GM23248 (cell line): ENCODE data around the gene BHLHE23. TPM values are rescaled to one million over a fixed set of nuclear protein-coding genes. Genes with fewer than 3 reads are reported as not detected.

Experiments
- DNase-seq: peaks from one replicate; pipeline ENCODE4 v3.0.0-alpha.2; 2015
- H2AFZ ChIP-seq: fragments of 200-600 bp; sonication (generic); 2 replicates; pipeline ENCODE4 v1.6.1; 2016; ENCODE audit warnings: antibody characterized with exemption
- H3F3A ChIP-seq: fragments of 200-600 bp; sonication (generic); 2 replicates; pipeline ENCODE4 v1.6.1; 2016; ENCODE audit warnings: mild to moderate bottlenecking, antibody characterized with exemption, mixed run types; ENCODE audit not compliant: insufficient read depth
- H3K27ac ChIP-seq: fragments of 200-600 bp; sonication (generic); 2 replicates; pipeline ENCODE4 v1.5.1; 2016; ENCODE audit warnings: mild to moderate bottlenecking
- H3K27me3 ChIP-seq: fragments of 200-600 bp; sonication (generic); replicated peaks from 2 replicates; pipeline ENCODE4 v1.6.1; 2016; ENCODE audit warnings: mild to moderate bottlenecking; ENCODE audit not compliant: insufficient read depth
- H3K36me3 ChIP-seq: fragments of 200-600 bp; sonication (generic); 2 replicates; pipeline ENCODE4 v1.6.1; 2016; ENCODE audit warnings: low read depth, mild to moderate bottlenecking
- H3K4me1 ChIP-seq: fragments of 200-600 bp; sonication (generic); 2 replicates; pipeline ENCODE4 v1.6.1; 2016; ENCODE audit warnings: mild to moderate bottlenecking; ENCODE audit not compliant: insufficient read depth
- H3K4me2 ChIP-seq: fragments of 200-600 bp; sonication (generic); one replicate; pipeline ENCODE4 v1.6.1; 2016; ENCODE audit warnings: mild to moderate bottlenecking; ENCODE audit not compliant: unreplicated experiment
- H3K4me3 ChIP-seq: fragments of 200-600 bp; sonication (generic); 2 replicates; pipeline ENCODE4 v1.5.1; 2016; ENCODE audit warnings: mild to moderate bottlenecking
- H3K79me2 ChIP-seq: fragments of 200-600 bp; sonication (generic); 2 replicates; pipeline ENCODE4 v1.6.1; 2016; ENCODE audit warnings: mild to moderate bottlenecking; ENCODE audit not compliant: insufficient read depth
- H3K9ac ChIP-seq: fragments of 200-600 bp; sonication (generic); 2 replicates; pipeline ENCODE4 v1.6.1; 2016; ENCODE audit warnings: mild to moderate bottlenecking
- H3K9me2 ChIP-seq: fragments of 200-600 bp; sonication (generic); 2 replicates; pipeline ENCODE4 v1.6.1; 2016; ENCODE audit warnings: mixed run types, mild to moderate bottlenecking, moderate library complexity; ENCODE audit not compliant: insufficient read depth
- H3K9me3 ChIP-seq: fragments of 200-600 bp; sonication (generic); one replicate; pipeline ENCODE4 v1.6.1; 2017; ENCODE audit warnings: low read depth
- H4K20me1 ChIP-seq: fragments of 200-600 bp; sonication (generic); 2 replicates; pipeline ENCODE4 v1.6.0; 2016; ENCODE audit not compliant: insufficient read depth
- EZH2 ChIP-seq: fragments of 200-600 bp; sonication (generic); IDR thresholded peaks from 2 replicates; pipeline ENCODE4 v1.6.1; 2018; ENCODE audit warnings: antibody characterized with exemption, mild to moderate bottlenecking; ENCODE audit not compliant: insufficient read depth, poor library complexity, severe bottlenecking
- EZH2phosphoT487 ChIP-seq: fragments of 200-600 bp; sonication (generic); IDR thresholded peaks from 2 replicates; pipeline ENCODE4 v1.6.1; 2018; ENCODE audit warnings: antibody characterized with exemption, moderate library complexity, mild to moderate bottlenecking, low read depth; ENCODE audit not compliant: insufficient read depth
- WGBS, 2 experiments: methylation state at CpG; one replicate each; pipeline ENCODE4 v1.1.6; 2015 to 2017; ENCODE audit warnings: low lambda C conversion rate in 2 of 2, low coverage in 1 of 2; ENCODE audit errors: missing lambda C conversion rate in 2 of 2; 5-methylcytosine and 5-hydroxymethylcytosine counted together
- in situ Hi-C: fragments of 300-500 bp; cut with MboI; formaldehyde crosslinking; loops from 2 replicates; pipeline ENCODE4 v1.15.0; 2020
- polyA plus RNA-seq: library from polyadenylated mRNA; unstranded; fragments of >200 nt; fragmentation: Nextera tagmentation; extraction: Ambion mirVana; gene quantifications from 2 replicates; pipeline ENCODE4 v1.2.1, GENCODE V29; 2016
- total RNA-seq: library from RNA; depleted of rRNA; stranded (reverse); fragments of >200 nt; shearing (Covaris generic); gene quantifications from 2 replicates; pipeline ENCODE4 v1.2.3, GENCODE V29; 2014

BHLHE23 gene
- total and polyA plus RNA-seq, 2 experiments from 2014 or later, result not detected

DNA sequence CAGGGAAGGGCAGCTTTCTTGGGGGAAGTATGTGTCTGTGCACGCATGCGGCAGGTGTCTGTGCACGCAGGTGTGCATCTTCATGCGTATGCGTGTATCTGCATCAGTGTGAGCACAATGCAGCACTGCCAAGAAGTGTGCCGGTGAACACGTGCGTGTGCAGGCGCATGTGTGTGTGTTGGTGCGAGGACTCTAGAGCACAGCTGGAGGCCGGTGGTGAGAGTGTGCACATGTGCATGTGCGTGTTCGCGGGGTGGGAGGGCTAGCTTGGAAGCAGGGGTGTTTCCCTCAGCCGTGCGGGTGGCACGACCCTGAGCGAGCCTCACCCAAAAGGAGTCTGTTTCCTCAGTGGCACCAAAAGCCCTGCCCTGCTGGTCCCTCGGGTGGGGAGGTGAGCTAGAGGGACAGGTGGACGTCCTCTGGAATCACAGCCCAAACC lies 46.7 kb downstream of the BHLHE23 start:
- Histone ChIP-seq H3K4me2 (no peak overlapping the region), H4K20me1 (no peaks in the 10 kb centered on the region), H3K27me3 (no peaks in the 10 kb centered on the region), H2AFZ (no peak overlapping the region), H3K9me3 (no peaks in the 10 kb centered on the region), H3F3A (no peaks in the 10 kb centered on the region), H3K27ac (no peak overlapping the region), H3K36me3 (no peaks in the 10 kb centered on the region), H3K4me3 (no peak overlapping the region), H3K9ac (no peak overlapping the region), H3K4me1 (no peaks in the 10 kb centered on the region), H3K79me2 (peaks cover 20% of the 10 kb centered on the region), H3K9me2 (no peaks in the 10 kb centered on the region)
- in situ Hi-C loops, result no loop called here
- TF ChIP-seq EZH2phosphoT487 (no peak), EZH2 (no peak)
- no peak for DNase-seq
- WGBS, 2 experiments, result 90 to 92% methylated on average over 20 of the region's 20 CpGs

GRCh38 chr20:62959101-62959971 lies 47.4 kb downstream of the BHLHE23 start:
- no peaks in the 10 kb centered on the region for H4K20me1 ChIP-seq
- H3K9ac ChIP-seq, result no peak overlapping the region
- no peak for DNase-seq
- H3K9me2 ChIP-seq, result no peaks in the 10 kb centered on the region
- H3K4me3 ChIP-seq, result no peak overlapping the region
- peaks cover 27% of the 10 kb centered on the region for H3K79me2 ChIP-seq
- no peak overlapping the region for H3K27ac ChIP-seq
- no peaks in the 10 kb centered on the region; the same call in 1 of the 2 replicates for H3K4me1 ChIP-seq
- H3K27me3 ChIP-seq, result no peaks in the 10 kb centered on the region
- no peak overlapping the region for H3K4me2 ChIP-seq
- H2AFZ ChIP-seq, result no peak overlapping the region
- TF ChIP-seq EZH2phosphoT487 (no peak), EZH2 (no peak)
- 74 to 75% methylated on average over 42 of the region's 43 CpGs for WGBS, 2 experiments
- no peaks in the 10 kb centered on the region for H3F3A ChIP-seq
- no peaks in the 10 kb centered on the region for H3K36me3 ChIP-seq
- in situ Hi-C loops, result no loop called here
- H3K9me3 ChIP-seq, result no peaks in the 10 kb centered on the region

GRCh38 chr20:62958388-62959100 lies 48.2 kb downstream of the BHLHE23 start:
- Histone ChIP-seq H3K4me2 (no peak overlapping the region), H3K9ac (no peak overlapping the region), H2AFZ (no peak overlapping the region), H3K79me2 (peaks cover 29% of the 10 kb centered on the region), H3K27ac (no peak overlapping the region), H3K36me3 (no peaks in the 10 kb centered on the region), H3K9me3 (no peaks in the 10 kb centered on the region), H3K27me3 (no peaks in the 10 kb centered on the region), H3K4me1 (peaks cover 5% of the 10 kb centered on the region; the same call in 1 of the 2 replicates), H3F3A (no peaks in the 10 kb centered on the region), H3K9me2 (no peaks in the 10 kb centered on the region), H3K4me3 (no peak overlapping the region), H4K20me1 (no peaks in the 10 kb centered on the region)
- in situ Hi-C loops, result no loop called here
- no peak for DNase-seq
- TF ChIP-seq EZH2, result no peak
- 63 to 67% methylated on average over 6 to 10 of the region's 10 CpGs for WGBS, 2 experiments

DNA sequence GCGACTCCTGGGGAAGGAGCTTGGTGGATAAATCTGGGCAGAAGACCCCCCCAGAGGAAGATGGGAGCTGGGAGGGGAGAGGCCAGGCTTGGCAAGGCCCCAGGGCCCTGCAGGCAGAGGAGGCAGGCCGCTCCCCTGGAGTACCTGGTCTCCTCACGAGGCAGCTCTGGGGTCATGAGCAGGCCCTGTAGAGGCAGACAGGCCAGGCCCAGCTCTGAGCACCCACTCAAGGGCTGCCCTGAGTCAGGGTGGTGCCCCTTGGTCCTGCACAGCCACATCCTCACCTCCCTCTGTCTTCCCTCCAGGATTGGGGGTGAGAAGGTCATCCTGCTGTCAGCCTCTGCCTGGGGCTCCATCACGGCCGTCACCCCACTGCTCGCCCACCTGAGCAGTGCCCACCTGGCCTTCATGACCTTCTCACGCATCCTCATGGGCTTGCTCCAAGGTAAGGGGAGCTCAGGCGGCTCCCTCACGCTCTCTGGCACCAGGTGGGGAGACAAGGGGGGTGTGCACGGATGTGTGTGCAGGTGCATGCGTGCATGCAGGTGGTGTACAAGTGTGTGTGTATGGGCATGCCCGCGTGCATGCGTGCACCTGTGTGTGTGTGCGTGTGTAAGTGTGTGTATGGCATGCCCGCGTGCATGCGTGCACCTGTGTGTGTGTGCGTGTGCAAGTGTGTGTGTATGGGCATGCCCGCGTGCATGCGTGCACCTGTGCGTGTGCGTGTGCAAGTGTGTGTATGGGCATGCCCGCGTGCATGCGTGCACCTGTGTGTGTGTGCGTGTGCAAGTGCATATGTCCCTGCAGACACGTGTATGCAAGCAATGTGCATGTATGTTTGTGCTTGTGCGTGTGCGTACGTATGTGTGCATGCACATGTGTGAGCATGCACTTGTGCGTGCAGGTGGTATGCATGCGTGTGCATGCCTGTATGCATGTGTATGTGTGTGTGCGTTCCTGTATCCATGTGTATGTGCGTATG lies 49.3 kb downstream of the BHLHE23 start:
- no peaks in the 10 kb centered on the region for H3K27me3 ChIP-seq
- no peak overlapping the region for H3K9ac ChIP-seq
- no peak overlapping the region for H3K4me3 ChIP-seq
- no peaks in the 10 kb centered on the region for H3K36me3 ChIP-seq
- WGBS, 2 experiments, result 90 to 91% methylated on average over 27 to 35 of the region's 36 CpGs
- H3K9me3 ChIP-seq, result no peaks in the 10 kb centered on the region
- TF ChIP-seq EZH2 (no peak), EZH2phosphoT487 (no peak)
- no peak for DNase-seq
- H3F3A ChIP-seq, result no peaks in the 10 kb centered on the region
- peaks cover 7% of the 10 kb centered on the region; the same call in 1 of the 2 replicates for H3K4me1 ChIP-seq
- peaks cover 35% of the 10 kb centered on the region for H3K79me2 ChIP-seq
- H3K9me2 ChIP-seq, result no peaks in the 10 kb centered on the region
- H3K27ac ChIP-seq, result no peak overlapping the region
- H4K20me1 ChIP-seq, result no peaks in the 10 kb centered on the region
- no peak overlapping the region for H3K4me2 ChIP-seq
- in situ Hi-C loops, result no loop called here
- H2AFZ ChIP-seq, result no peak overlapping the region
